Measurements from ENCODE around the gene CDH23.
"Not testable (repeated sequence)": the region's sequence is repeated elsewhere in the genome, so short reads cannot be mapped to it uniquely, and the experiment has no call there.

CDH23 gene

DNA sequence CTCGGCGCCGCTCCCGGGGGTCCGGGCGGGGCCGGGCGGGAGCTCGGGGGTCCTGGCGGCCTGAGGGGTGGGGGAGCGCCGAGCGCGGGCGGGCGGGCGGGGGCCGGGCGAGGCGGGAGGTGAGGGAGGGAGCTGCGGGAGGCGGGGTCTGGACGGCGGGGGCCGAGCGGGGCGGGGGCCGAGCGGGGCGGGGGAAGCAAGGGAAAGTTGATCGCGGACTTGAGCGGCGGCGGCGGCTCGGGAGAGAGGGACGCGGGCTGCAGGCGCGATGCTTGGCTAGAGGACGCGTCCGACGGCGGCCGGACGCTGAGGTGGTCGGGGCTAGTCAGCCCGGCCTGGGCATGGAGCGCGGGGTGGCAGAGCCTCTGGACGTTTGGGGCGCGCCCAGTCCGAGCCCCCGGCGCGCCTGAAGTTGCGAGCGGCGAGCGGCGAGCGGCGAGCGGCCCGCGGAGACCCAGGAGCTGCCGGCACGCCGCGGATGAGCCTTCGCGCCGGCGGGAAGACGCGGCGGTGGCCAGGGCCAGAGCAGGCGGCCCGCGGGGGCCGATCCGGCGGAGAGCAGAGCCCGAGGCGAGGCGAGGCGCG, at the start of gene CDH23:
TSS of gene CDH23 (plus strand) at position 210 of the 585 bp plus-strand sequence. CDS start 42,912 bp downstream, outside the sequence.
- no peaks in the 10 kb centered on the region for H3K4me1 ChIP-seq
- peaks cover 21% of the 10 kb centered on the region for H3K27me3 ChIP-seq (ENCODE audit: low read depth)
- no peaks in the 10 kb centered on the region for H3K36me3 ChIP-seq (replicated peaks)
- in situ Hi-C loops (cut with MboI; ENCODE audit: low sequenced_read_pairs): no loop called here
- H3K4me3 ChIP-seq: peak within 1 kb of the TSS; percentile 32
- DNase-seq (ENCODE audit: low spot score in 2 of 2): peak; percentile 30 to 73
- H3K9me3 ChIP-seq: no peaks in the 10 kb centered on the region

- 0 out of 2 replicates have a peak, but pooled peaks cover 4% of the 10 kb centered on the region for H3K4me1 ChIP-seq
- in situ Hi-C loops (cut with MboI; ENCODE audit: low sequenced_read_pairs): no loop called here
These were observed 48.9 kb upstream of the CDH23 start for GRCh38 chr10:71347587-71348395.

DNA sequence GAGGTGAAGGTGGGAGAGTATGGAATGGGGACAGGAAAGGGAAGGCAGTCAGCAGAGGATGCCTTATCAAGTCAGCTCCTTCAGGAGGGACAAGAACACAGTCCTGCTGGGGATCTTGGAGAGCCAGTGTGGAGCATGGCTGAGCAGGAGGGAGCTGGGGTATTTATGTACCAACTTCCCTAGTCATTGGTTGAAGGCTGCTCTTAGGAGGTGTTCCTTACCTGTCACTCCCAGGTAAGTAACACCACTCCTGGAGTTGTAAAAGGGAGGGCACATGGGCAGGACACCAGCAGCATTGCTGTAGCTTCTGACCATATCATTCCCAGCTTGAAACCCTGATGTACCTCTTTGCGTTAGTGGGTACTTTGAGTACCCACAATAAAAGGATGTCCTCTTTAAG, 47.9 kb upstream of the CDH23 start:
- DNase-seq (ENCODE audit: low spot score in 2 of 2): no peak
- no peaks in the 10 kb centered on the region for H3K27me3 ChIP-seq (ENCODE audit: low read depth)
- 0 out of 2 replicates have a peak, but pooled peaks cover 4% of the 10 kb centered on the region for H3K4me1 ChIP-seq
- no peaks in the 10 kb centered on the region for H3K9me3 ChIP-seq
- no peak overlapping the region for H3K4me3 ChIP-seq
- H3K36me3 ChIP-seq (replicated peaks): no peaks in the 10 kb centered on the region
- in situ Hi-C loops (cut with MboI; ENCODE audit: low sequenced_read_pairs): no loop called here

More at GRCh38 chr10:71347587-71348395, 48.9 kb upstream of the CDH23 start:
- no peaks in the 10 kb centered on the region for H3K36me3 ChIP-seq (replicated peaks)
- no peaks in the 10 kb centered on the region for H3K9me3 ChIP-seq
- no peaks in the 10 kb centered on the region for H3K27me3 ChIP-seq (ENCODE audit: low read depth)
- no peak for DNase-seq (ENCODE audit: low spot score in 2 of 2)
- H3K4me3 ChIP-seq: no peak overlapping the region

DNA sequence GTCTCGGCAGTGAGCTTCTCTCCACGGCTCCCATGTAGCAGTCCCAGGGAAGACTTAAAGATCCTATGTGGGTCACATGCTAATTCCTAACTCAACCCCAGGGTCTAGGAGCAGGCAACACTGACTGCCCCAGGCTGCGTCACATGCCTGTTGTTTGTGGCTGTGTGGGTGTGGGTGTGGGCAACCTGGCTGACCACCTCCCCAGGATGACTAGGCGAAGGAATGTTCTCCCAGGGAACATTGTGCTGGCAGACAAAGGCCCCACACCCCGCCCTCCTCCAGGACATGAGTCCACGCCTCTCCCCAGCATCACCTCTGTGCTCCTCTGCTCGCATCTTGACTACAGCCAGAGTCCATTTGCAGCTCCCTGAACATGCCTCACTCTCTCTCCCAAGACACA, 47.3 kb upstream of the CDH23 start:
- Histone ChIP-seq H3K36me3 (replicated peaks) (no peaks in the 10 kb centered on the region), H3K4me3 (no peak overlapping the region), H3K27me3 (ENCODE audit: low read depth) (no peaks in the 10 kb centered on the region), H3K4me1 (0 out of 2 replicates have a peak, but pooled peaks cover 4% of the 10 kb centered on the region), H3K9me3 (no peaks in the 10 kb centered on the region)
- in situ Hi-C loops (cut with MboI; ENCODE audit: low sequenced_read_pairs): no loop called here
- peak in 1 of 2 experiments; percentile 24 for DNase-seq (ENCODE audit: low spot score in 2 of 2)

DNA sequence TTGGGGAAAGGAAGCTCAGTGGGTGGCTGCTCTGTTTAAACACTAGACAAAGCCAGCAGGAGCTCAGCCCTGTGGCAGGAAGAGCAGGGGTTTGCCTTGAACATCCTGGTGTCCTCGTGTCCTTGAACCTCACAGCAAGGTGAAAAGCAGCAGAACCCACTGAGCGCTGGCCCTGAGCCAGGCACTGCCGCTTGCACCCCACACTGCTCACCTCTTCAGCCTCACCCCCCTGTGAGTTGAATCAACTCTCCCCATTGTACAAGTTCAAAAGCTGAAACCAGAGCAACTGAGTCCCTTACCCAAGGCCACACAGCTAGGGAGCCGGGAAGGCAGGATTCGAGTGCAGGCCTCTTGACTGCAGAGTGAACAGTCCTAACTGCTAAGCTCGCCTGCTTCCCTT, 45.6 kb upstream of the CDH23 start:
- Histone ChIP-seq H3K27me3 (ENCODE audit: low read depth) (no peaks in the 10 kb centered on the region), H3K4me1 (no peaks in the 10 kb centered on the region), H3K36me3 (replicated peaks) (no peaks in the 10 kb centered on the region), H3K9me3 (no peaks in the 10 kb centered on the region), H3K4me3 (no peak overlapping the region)
- DNase-seq (ENCODE audit: low spot score in 2 of 2): no peak
- in situ Hi-C loops (cut with MboI; ENCODE audit: low sequenced_read_pairs): no loop called here

DNA sequence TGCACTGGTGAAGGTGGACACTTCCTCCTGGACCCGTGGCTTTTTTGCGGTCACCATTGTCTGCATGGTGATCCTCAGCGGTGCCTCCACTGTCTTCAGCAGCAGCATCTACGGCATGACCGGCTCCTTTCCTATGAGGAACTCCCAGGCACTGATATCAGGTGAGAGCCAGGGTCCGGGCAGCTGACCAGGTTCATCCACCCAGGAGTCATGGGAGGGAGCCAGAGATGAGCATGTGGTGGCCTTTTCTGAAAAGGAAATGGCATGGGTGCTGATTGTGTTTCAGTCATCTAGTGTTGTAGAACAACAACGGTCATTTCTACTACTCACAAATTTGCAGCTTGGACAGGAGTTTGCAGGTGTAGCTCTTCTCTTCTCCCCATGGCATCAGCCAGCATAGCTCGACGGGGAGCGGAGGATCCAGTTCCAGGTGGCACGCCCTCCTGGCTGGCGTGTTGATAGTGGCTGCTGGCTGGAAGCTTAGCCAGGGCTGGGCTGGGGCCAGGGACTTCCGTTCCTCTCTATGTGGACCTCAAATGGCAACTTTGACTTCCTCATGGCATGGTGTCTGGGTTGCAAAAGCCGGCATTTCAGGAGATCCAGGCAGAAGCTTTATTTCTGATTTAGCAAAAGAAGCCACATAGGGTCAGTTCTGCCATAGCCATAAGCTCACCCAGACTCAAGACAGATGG, 44.9 kb upstream of the CDH23 start:
- no peaks in the 10 kb centered on the region for H3K36me3 ChIP-seq (replicated peaks)
- H3K27me3 ChIP-seq (ENCODE audit: low read depth): no peaks in the 10 kb centered on the region
- in situ Hi-C loops (cut with MboI; ENCODE audit: low sequenced_read_pairs): no loop called here
- no peaks in the 10 kb centered on the region for H3K9me3 ChIP-seq
- H3K4me3 ChIP-seq: no peak overlapping the region
- H3K4me1 ChIP-seq: no peaks in the 10 kb centered on the region
- no peak for DNase-seq (ENCODE audit: low spot score in 2 of 2)

GRCh38 chr10:71353639-71354038, 43.1 kb upstream of the CDH23 start:
- Histone ChIP-seq H3K4me3 (no peak overlapping the region), H3K27me3 (ENCODE audit: low read depth) (no peaks in the 10 kb centered on the region), H3K36me3 (replicated peaks) (no peaks in the 10 kb centered on the region), H3K9me3 (no peaks in the 10 kb centered on the region), H3K4me1 (no peaks in the 10 kb centered on the region)
- DNase-seq (ENCODE audit: low spot score in 2 of 2): no peak
- in situ Hi-C loops (cut with MboI; ENCODE audit: low sequenced_read_pairs): no loop called here

DNA sequence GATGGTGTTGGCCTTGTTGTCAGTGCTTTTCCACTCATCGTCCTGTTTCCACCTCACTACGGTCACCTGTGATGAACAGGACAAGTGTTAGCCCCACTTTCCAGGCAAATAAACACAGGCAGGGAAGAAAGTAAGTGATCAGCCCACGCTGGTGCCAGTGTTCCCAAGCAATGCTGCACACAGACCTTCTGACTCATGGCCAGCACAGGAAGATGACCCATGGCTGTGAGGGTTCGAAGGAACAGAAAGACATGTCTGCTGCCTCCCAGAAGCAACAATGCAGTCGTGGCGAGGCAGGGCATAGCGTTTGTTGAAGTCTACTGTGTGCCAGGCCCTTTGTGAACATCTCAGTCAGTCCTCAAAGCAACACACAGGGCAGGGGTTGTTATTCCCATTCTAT, 41.9 kb upstream of the CDH23 start:
- no peaks in the 10 kb centered on the region for H3K9me3 ChIP-seq
- in situ Hi-C loops (cut with MboI; ENCODE audit: low sequenced_read_pairs): no loop called here
- H3K4me1 ChIP-seq: no peaks in the 10 kb centered on the region
- no peaks in the 10 kb centered on the region for H3K36me3 ChIP-seq (replicated peaks)
- no peak overlapping the region for H3K4me3 ChIP-seq
- no peak for DNase-seq (ENCODE audit: low spot score in 2 of 2)
- H3K27me3 ChIP-seq (ENCODE audit: low read depth): no peaks in the 10 kb centered on the region

DNA sequence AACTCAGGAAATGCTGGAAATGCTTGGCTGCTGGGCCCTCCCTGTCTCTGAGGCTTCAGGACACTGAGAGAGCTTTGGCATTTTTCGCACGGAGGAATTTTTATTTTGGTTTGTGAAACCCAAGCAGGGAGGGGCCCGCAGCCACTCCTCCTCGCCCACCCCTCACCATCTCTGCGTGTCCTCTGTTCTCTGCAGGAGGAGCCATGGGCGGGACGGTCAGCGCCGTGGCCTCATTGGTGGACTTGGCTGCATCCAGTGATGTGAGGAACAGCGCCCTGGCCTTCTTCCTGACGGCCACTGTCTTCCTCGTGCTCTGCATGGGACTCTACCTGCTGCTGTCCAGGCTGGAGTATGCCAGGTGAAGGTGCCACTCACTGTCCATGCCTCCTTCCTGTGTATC, 40.8 kb upstream of the CDH23 start:
- in situ Hi-C loops (cut with MboI; ENCODE audit: low sequenced_read_pairs): no loop called here
- Histone ChIP-seq H3K36me3 (replicated peaks) (no peaks in the 10 kb centered on the region), H3K27me3 (ENCODE audit: low read depth) (no peaks in the 10 kb centered on the region), H3K4me3 (no peak overlapping the region), H3K4me1 (no peaks in the 10 kb centered on the region), H3K9me3 (no peaks in the 10 kb centered on the region)
- DNase-seq (ENCODE audit: low spot score in 2 of 2): no peak

GRCh38 chr10:71357792-71358265, 38.9 kb upstream of the CDH23 start:
- no peak overlapping the region for H3K4me3 ChIP-seq
- in situ Hi-C loops (cut with MboI; ENCODE audit: low sequenced_read_pairs): no loop called here
- no peaks in the 10 kb centered on the region for H3K36me3 ChIP-seq (replicated peaks)
- H3K4me1 ChIP-seq: no peaks in the 10 kb centered on the region
- no peaks in the 10 kb centered on the region for H3K9me3 ChIP-seq
- no peak for DNase-seq (ENCODE audit: low spot score in 2 of 2)
- no peaks in the 10 kb centered on the region for H3K27me3 ChIP-seq (ENCODE audit: low read depth)

DNA sequence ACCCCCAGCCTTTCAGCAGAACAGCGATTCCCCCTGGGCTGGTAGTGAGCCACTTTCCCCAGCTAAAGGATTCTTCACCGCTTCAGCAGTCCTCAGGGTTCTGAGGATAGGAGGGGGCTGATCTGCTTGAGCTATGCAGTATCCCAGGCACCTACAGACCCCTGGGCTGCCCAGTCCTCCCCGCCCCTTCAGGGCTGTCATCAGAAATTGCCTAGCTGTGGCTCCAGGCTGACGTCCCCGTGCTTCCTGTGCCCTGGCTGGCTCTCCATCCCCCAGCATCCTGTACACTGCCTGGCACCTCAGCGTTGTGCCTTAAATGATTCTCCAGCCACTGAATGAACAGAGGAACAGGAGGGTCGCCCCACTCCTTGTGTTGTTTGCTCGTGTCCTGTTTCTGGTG, 38.4 kb upstream of the CDH23 start:
- Histone ChIP-seq H3K27me3 (ENCODE audit: low read depth) (no peaks in the 10 kb centered on the region), H3K36me3 (replicated peaks) (no peaks in the 10 kb centered on the region), H3K4me3 (no peak overlapping the region), H3K4me1 (no peaks in the 10 kb centered on the region), H3K9me3 (no peaks in the 10 kb centered on the region)
- in situ Hi-C loops (cut with MboI; ENCODE audit: low sequenced_read_pairs): no loop called here
- DNase-seq (ENCODE audit: low spot score in 2 of 2): no peak

DNA sequence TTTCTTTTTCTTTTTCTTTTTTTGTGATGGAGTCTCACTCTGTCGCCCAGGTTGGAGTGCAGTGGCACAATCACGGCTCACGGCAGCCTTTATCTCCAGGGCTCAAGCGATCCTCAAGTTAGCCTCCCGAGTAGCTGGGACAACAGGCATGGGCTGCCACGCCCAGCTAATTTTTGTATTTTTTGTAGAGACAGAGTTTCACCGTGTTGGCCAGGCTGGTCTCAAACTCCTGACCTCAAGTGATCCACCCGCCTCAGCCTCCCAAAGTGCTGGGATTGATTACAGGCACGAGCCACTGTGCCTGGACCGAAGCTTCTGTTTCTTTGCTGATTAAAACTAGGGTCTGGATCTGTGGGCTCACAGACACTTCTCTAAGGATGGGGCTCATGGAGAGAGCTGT, 37.8 kb upstream of the CDH23 start:
- H3K4me1 ChIP-seq; H3K36me3 ChIP-seq (replicated peaks); in situ Hi-C loops (cut with MboI; ENCODE audit: low sequenced_read_pairs); DNase-seq (ENCODE audit: low spot score in 2 of 2); H3K27me3 ChIP-seq (ENCODE audit: low read depth); H3K9me3 ChIP-seq; H3K4me3 ChIP-seq: not testable (repeated sequence)

DNA sequence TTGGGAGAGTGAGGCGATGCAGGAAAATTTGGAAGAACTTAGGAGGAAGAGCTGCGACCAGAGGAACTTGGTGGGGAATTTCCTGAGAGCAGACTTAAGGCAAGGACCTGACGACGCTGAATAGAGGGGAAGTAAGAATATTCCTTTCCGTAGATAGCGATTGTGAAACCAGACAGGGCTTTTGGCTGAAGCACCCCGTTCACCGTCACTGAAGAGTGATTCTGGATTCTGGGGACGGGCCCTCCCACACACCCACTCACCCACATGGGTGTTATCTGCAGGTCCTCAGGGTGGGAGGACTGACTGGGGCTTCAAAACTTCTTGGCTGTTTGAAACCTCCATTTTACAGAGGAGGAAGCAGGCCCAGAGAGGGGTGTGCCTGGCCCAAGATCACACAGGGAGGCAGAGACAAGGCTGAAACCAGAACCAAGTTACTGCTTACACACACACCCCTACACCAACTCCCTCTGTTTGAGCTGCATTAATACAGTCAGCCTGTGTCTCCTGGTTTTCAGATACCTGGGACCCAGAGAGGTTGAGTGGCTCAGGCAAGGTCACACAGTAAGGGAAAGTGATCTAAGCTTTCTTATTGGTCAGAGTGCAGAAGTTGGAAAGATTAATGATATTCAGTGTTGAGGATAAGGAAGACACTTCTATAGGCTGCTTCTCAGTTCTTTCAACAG, 37.2 kb upstream of the CDH23 start:
- H3K36me3 ChIP-seq (replicated peaks): no peaks in the 10 kb centered on the region
- H3K4me1 ChIP-seq: no peaks in the 10 kb centered on the region
- H3K4me3 ChIP-seq: no peak overlapping the region
- no peak for DNase-seq (ENCODE audit: low spot score in 2 of 2)
- no peaks in the 10 kb centered on the region for H3K27me3 ChIP-seq (ENCODE audit: low read depth)
- no peaks in the 10 kb centered on the region for H3K9me3 ChIP-seq
- in situ Hi-C loops (cut with MboI; ENCODE audit: low sequenced_read_pairs): no loop called here

Data from HAP-1 (cell line).